Gastroesophageal sphincter (tissue), 3 donors: ENCODE measurements around the gene TNKS2.

Source experiments
- EP300 ChIP-seq: sonication (generic); formaldehyde crosslinking; IDR thresholded peaks from one replicate; pipeline ENCODE4 v1.6.1; 2017; ENCODE audit warnings: antibody characterized with exemption, mild to moderate bottlenecking
- POLR2AphosphoS5 ChIP-seq: sonication (generic); formaldehyde crosslinking; IDR thresholded peaks from one replicate; pipeline ENCODE4 v1.6.1; 2017; ENCODE audit warnings: antibody characterized with exemption
- TF ChIP-seq, protein P1 (sequence below), 4 experiments: fragments of 200-600 bp in 2 of 4; fragments of 450-650 bp in 2 of 4; sonication (generic) in 1 of 4; IDR thresholded peaks; one replicate each; pipeline ENCODE4 v1.5.1; 2017 to 2019; ENCODE audit warnings: antibody characterized with exemption in 4 of 4, mild to moderate bottlenecking in 2 of 4, moderate library complexity in 2 of 4

DNA sequence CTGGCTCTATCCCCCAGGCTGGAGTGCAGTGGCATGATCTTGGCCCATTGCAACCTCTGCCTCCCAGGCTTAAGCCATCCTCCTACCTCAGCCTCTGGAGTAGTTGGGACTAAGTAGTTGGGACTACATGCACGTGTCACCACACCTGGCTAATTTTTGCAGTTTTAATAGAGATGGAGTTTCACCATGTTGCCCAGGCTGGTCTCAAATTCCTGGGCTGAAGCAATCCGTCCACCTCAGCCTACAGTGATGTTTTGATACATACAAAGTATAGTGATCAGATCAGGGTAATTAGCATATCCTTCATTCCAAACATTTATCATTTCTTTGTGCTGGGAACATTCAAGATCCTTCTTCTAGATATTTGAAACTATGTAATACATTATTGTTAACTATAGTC is 22.5 kb upstream of the TNKS2 start:
- TF ChIP-seq, protein P1, sequence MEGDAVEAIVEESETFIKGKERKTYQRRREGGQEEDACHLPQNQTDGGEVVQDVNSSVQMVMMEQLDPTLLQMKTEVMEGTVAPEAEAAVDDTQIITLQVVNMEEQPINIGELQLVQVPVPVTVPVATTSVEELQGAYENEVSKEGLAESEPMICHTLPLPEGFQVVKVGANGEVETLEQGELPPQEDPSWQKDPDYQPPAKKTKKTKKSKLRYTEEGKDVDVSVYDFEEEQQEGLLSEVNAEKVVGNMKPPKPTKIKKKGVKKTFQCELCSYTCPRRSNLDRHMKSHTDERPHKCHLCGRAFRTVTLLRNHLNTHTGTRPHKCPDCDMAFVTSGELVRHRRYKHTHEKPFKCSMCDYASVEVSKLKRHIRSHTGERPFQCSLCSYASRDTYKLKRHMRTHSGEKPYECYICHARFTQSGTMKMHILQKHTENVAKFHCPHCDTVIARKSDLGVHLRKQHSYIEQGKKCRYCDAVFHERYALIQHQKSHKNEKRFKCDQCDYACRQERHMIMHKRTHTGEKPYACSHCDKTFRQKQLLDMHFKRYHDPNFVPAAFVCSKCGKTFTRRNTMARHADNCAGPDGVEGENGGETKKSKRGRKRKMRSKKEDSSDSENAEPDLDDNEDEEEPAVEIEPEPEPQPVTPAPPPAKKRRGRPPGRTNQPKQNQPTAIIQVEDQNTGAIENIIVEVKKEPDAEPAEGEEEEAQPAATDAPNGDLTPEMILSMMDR (IDR thresholded peaks at IDR 0.05): no peak
- TF ChIP-seq POLR2AphosphoS5 (no peak), EP300 (no peak)
